HG03521 (cell line): ENCODE data around the gene LRRC59.
"Not testable (repeated sequence)": the region's sequence is repeated elsewhere in the genome, so short reads cannot be mapped to it uniquely, and the experiment has no call there.

Experiments used
- ATAC-seq: cut with Tn5 transposase; IDR thresholded peaks from one replicate; pipeline ENCODE4 v1.9.1; 2021; ENCODE audit warnings: mild to moderate bottlenecking, moderate library complexity; ENCODE audit not compliant: unreplicated experiment

LRRC59 gene

GRCh38 chr17:50397111-50397918 lies at the start of gene LRRC59:
TSS of gene LRRC59 (minus strand) at chr17:50397523. CDS start at chr17:50397317, 206 bp downstream.
- ATAC-seq, result peak; percentile 97

- no peak for ATAC-seq
Observed at GRCh38 chr17:50445730-50446325, 48.5 kb upstream of the LRRC59 start.

GRCh38 chr17:50444841-50445715 lies 47.8 kb upstream of the LRRC59 start:
- no peak for ATAC-seq

GRCh38 chr17:50443505-50443974 lies 46.2 kb upstream of the LRRC59 start:
- no peak for ATAC-seq

GRCh38 chr17:50440838-50441829 lies 43.8 kb upstream of the LRRC59 start:
- ATAC-seq, result no peak

- no peak for ATAC-seq
Observed at GRCh38 chr17:50440172-50440837, 43.0 kb upstream of the LRRC59 start.

- no peak for ATAC-seq
Observed at GRCh38 chr17:50439008-50439407, 41.7 kb upstream of the LRRC59 start.

GRCh38 chr17:50437409-50437808 lies 40.1 kb upstream of the LRRC59 start:
- no peak for ATAC-seq

- ATAC-seq, result no peak
Observed at GRCh38 chr17:50432125-50432762, 34.9 kb upstream of the LRRC59 start.

GRCh38 chr17:50430821-50431618 lies 33.7 kb upstream of the LRRC59 start:
- no peak for ATAC-seq

- no peak for ATAC-seq
Observed at GRCh38 chr17:50429793-50430192, 32.5 kb upstream of the LRRC59 start.

GRCh38 chr17:50428831-50429424 lies 31.6 kb upstream of the LRRC59 start:
- no peak for ATAC-seq

- not testable (repeated sequence) for ATAC-seq
Observed at GRCh38 chr17:50428126-50428525, 30.8 kb upstream of the LRRC59 start.

GRCh38 chr17:50426814-50427787 lies 29.8 kb upstream of the LRRC59 start:
- ATAC-seq, result no peak

- no peak for ATAC-seq
Observed at GRCh38 chr17:50426472-50426782, 29.1 kb upstream of the LRRC59 start.

GRCh38 chr17:50425682-50426471 lies 28.6 kb upstream of the LRRC59 start, which contains the start of gene ACSF2:
TSS of gene ACSF2 (plus strand) at chr17:50426218. CDS start at chr17:50426262, 44 bp downstream.
- ATAC-seq, result peak; percentile 64
